Esophagus (tissue), 2 donors: ENCODE results near the gene COL6A3. TPM values are rescaled to one million over a fixed set of nuclear protein-coding genes. Genes with fewer than 3 reads are reported as not detected.

Experiments used
- H3K27ac ChIP-seq, 2 donors: one replicate each; pipeline ENCODE4 v1.5.1; 2013; ENCODE audit warnings: low read depth in 2 of 2, mild to moderate bottlenecking in 2 of 2, inconsistent platforms in 1 of 2, low read length in 1 of 2, moderate library complexity in 1 of 2
- H3K27me3 ChIP-seq, 2 donors: one replicate each; pipeline ENCODE4 v1.6.1; 2013; ENCODE audit warnings: low read length in 2 of 2, control low read depth in 1 of 2, mild to moderate bottlenecking in 1 of 2; ENCODE audit not compliant: insufficient read depth in 2 of 2, control insufficient read depth in 1 of 2
- H3K36me3 ChIP-seq, 2 donors: one replicate each; pipeline ENCODE4 v1.6.1; 2013; ENCODE audit warnings: low read length in 1 of 2; ENCODE audit not compliant: control insufficient read depth in 2 of 2, insufficient read depth in 2 of 2
- H3K4me1 ChIP-seq, 2 donors: one replicate each; pipeline ENCODE4 v1.6.1; 2013; ENCODE audit warnings: low read length in 1 of 2; ENCODE audit not compliant: control insufficient read depth in 2 of 2, insufficient read depth in 2 of 2
- H3K4me3 ChIP-seq, 2 donors: one replicate each; pipeline ENCODE4 v1.5.1; 2013; ENCODE audit warnings: low read length in 2 of 2, mild to moderate bottlenecking in 2 of 2, low read depth in 1 of 2, moderate library complexity in 1 of 2
- H3K9me3 ChIP-seq, 2 donors: one replicate each; pipeline ENCODE4 v1.6.1; 2013; ENCODE audit warnings: mild to moderate bottlenecking in 2 of 2, low read depth in 1 of 2, low read length in 1 of 2, moderate library complexity in 1 of 2; ENCODE audit not compliant: control insufficient read depth in 2 of 2, insufficient read depth in 1 of 2
- WGBS, 2 donors: extraction: QIAGEN DNeasy Blood & Tissue Kit; methylation state at CpG; one replicate each; pipeline ENCODE4 v1.1.7; 2013; 5-methylcytosine and 5-hydroxymethylcytosine counted together
- polyA plus RNA-seq, 2 donors: library from polyadenylated mRNA; stranded (reverse); fragments of 200-250 nt; gene quantifications; one replicate each; pipeline ENCODE4 v1.2.3, GENCODE V29; 2013
- donor health status: healthy with polysubstance abuse.
- donor health status: Bipolar disorder and iron deficiency.

Gene COL6A3
- polyA plus RNA-seq, 2 donors, result 4.3 to 10.3 TPM

- Histone ChIP-seq H3K36me3 (no peaks in the 10 kb centered on the region), H3K4me1 (peaks cover 3% of the 10 kb centered on the region in 2 donors), H3K27ac (no peak overlapping the region), H3K9me3 (no peaks in the 10 kb centered on the region), H3K4me3 (no peak overlapping the region), H3K27me3 (no peaks in the 10 kb centered on the region)
- WGBS, 2 donors, result 87 to 88% methylated on average over 3 of the region's 3 CpGs
Observed at GRCh38 chr2:237452861-237453260, 38.9 kb upstream of the COL6A3 start.

- Histone ChIP-seq H3K4me1 (peaks cover 3% of the 10 kb centered on the region in 2 donors), H3K27me3 (no peaks in the 10 kb centered on the region), H3K9me3 (no peaks in the 10 kb centered on the region), H3K27ac (no peak overlapping the region), H3K36me3 (no peaks in the 10 kb centered on the region), H3K4me3 (no peak overlapping the region)
- WGBS, 2 donors, result 64 to 69% methylated on average over 20 of the region's 20 CpGs
Observed at GRCh38 chr2:237451643-237452469, 37.9 kb upstream of the COL6A3 start.

GRCh38 chr2:237450583-237450982, 36.6 kb upstream of the COL6A3 start:
- Histone ChIP-seq H3K4me1 (peaks cover 3% of the 10 kb centered on the region in 2 donors), H3K36me3 (no peaks in the 10 kb centered on the region), H3K4me3 (no peak overlapping the region), H3K27me3 (no peaks in the 10 kb centered on the region), H3K9me3 (no peaks in the 10 kb centered on the region), H3K27ac (no peak overlapping the region)
- WGBS, 2 donors, result 89 to 90% methylated on average over 13 of the region's 13 CpGs

- H3K36me3 ChIP-seq, result no peaks in the 10 kb centered on the region
- peaks cover 3% of the 10 kb centered on the region in 2 donors for H3K4me1 ChIP-seq
- H3K27me3 ChIP-seq, result no peaks in the 10 kb centered on the region
- no peak overlapping the region for H3K4me3 ChIP-seq
- H3K27ac ChIP-seq, result peak overlapping the region; percentile 16 to 70
- no peaks in the 10 kb centered on the region for H3K9me3 ChIP-seq
- WGBS, 2 donors, result 86 to 90% methylated on average over 6 of the region's 6 CpGs
Observed at GRCh38 chr2:237450108-237450507, 36.1 kb upstream of the COL6A3 start.

- H3K27me3 ChIP-seq, result no peaks in the 10 kb centered on the region
- H3K4me1 ChIP-seq, result peaks cover 3% of the 10 kb centered on the region in 2 donors
- 44 to 49% methylated on average over 13 of the region's 13 CpGs for WGBS, 2 donors
Observed at GRCh38 chr2:237449193-237449881, 35.4 kb upstream of the COL6A3 start.

GRCh38 chr2:237448626-237449025, 34.7 kb upstream of the COL6A3 start:
- Histone ChIP-seq H3K4me3 (no peak overlapping the region), H3K27me3 (no peaks in the 10 kb centered on the region), H3K27ac (no peak overlapping the region), H3K4me1 (peaks cover 3% of the 10 kb centered on the region in 2 donors), H3K9me3 (no peaks in the 10 kb centered on the region), H3K36me3 (no peaks in the 10 kb centered on the region)
- 82 to 83% methylated on average over 6 of the region's 6 CpGs for WGBS, 2 donors

More at GRCh38 chr2:237449193-237449881, 35.4 kb upstream of the COL6A3 start:
- Histone ChIP-seq H3K9me3 (no peaks in the 10 kb centered on the region), H3K4me3 (no peak overlapping the region), H3K36me3 (no peaks in the 10 kb centered on the region), H3K27ac (peak overlapping the region; percentile 57 to 70)

GRCh38 chr2:237448171-237448570, 34.2 kb upstream of the COL6A3 start:
- H3K36me3 ChIP-seq, result no peaks in the 10 kb centered on the region
- no peak overlapping the region for H3K27ac ChIP-seq
- no peaks in the 10 kb centered on the region for H3K27me3 ChIP-seq
- WGBS, 2 donors, result 90 to 91% methylated on average over 7 of the region's 7 CpGs
- H3K4me1 ChIP-seq, result peaks cover 3% of the 10 kb centered on the region in 2 donors
- no peaks in the 10 kb centered on the region for H3K9me3 ChIP-seq
- H3K4me3 ChIP-seq, result no peak overlapping the region

- H3K9me3 ChIP-seq, result no peaks in the 10 kb centered on the region
- peaks cover 3% of the 10 kb centered on the region in 2 donors for H3K4me1 ChIP-seq
- H3K27ac ChIP-seq, result no peak overlapping the region
- H3K36me3 ChIP-seq, result no peaks in the 10 kb centered on the region
- no peaks in the 10 kb centered on the region for H3K27me3 ChIP-seq
- H3K4me3 ChIP-seq, result no peak overlapping the region
- 88 to 94% methylated on average over 11 of the region's 11 CpGs for WGBS, 2 donors
Observed at GRCh38 chr2:237447496-237447895, 33.5 kb upstream of the COL6A3 start.

- H3K27me3 ChIP-seq, result no peaks in the 10 kb centered on the region
- no peak overlapping the region for H3K4me3 ChIP-seq
- H3K36me3 ChIP-seq, result no peaks in the 10 kb centered on the region
- peak overlapping the region in 1 of 2 donors; percentile 38 for H3K27ac ChIP-seq
- 87 to 89% methylated on average over 6 of the region's 6 CpGs for WGBS, 2 donors
- H3K9me3 ChIP-seq, result no peaks in the 10 kb centered on the region
- H3K4me1 ChIP-seq, result peaks cover 3 to 7% of the 10 kb centered on the region in 2 donors
Observed at GRCh38 chr2:237446338-237446665, 32.3 kb upstream of the COL6A3 start.
